PC-9 (cell line): Measurements from ENCODE around the gene CD226. TPM values are rescaled to one million over a fixed set of nuclear protein-coding genes. Genes with fewer than 3 reads are reported as not detected.
A peak's percentile ranks its signal among the peaks of the same experiment; 100 is the strongest.

Experiments used
- BruUV-seq: library from RNA; stranded (reverse); fragments of 400-500 nt; replicated peaks from 2 replicates; lab custom pipeline; 2021; lab: Mats Ljungman, UMichigan
- CTCF ChIA-PET: fragments of 300-600 bp; sonication (Branson Sonifier 250); formaldehyde crosslinking; loops from one replicate; lab custom pipeline; 2022; ENCODE audit warnings: antibody characterized with exemption; lab: Charles Lee
- POLR2A ChIA-PET: fragments of 300-600 bp; sonication (Branson Sonifier 250); formaldehyde crosslinking; loops from one replicate; lab custom pipeline; 2022; ENCODE audit warnings: antibody characterized with exemption; ENCODE audit not compliant: unreplicated experiment; lab: Charles Lee
- DNase-seq, 2 experiments: peaks; one replicate each; pipeline versions ENCODE4 v3.0.0 to v3.0.0-alpha.2; 2015 to 2022; ENCODE audit warnings: mixed read lengths in 1 of 2
- H2AFZ ChIP-seq: fragments of 200-600 bp; sonication (generic); 2 replicates; pipeline ENCODE4 v1.8.1; 2017; ENCODE audit warnings: antibody characterized with exemption
- H3F3A ChIP-seq: fragments of 200-600 bp; sonication (generic); 2 replicates; pipeline ENCODE4 v1.8.1; 2017; ENCODE audit warnings: antibody characterized with exemption, mild to moderate bottlenecking, low read depth; ENCODE audit not compliant: insufficient read depth
- H3K27ac ChIP-seq: fragments of 200-600 bp; sonication (generic); 2 replicates; pipeline ENCODE4 v1.6.1; 2016; ENCODE audit warnings: mixed run types
- H3K27me3 ChIP-seq: fragments of 200-600 bp; sonication (generic); 2 replicates; pipeline ENCODE4 v1.6.1; 2016; ENCODE audit warnings: low read depth, mixed run types; ENCODE audit not compliant: insufficient read depth
- H3K36me3 ChIP-seq: fragments of 200-600 bp; sonication (generic); 2 replicates; pipeline ENCODE4 v1.6.1; 2016; ENCODE audit warnings: low read depth, mixed run types
- H3K4me1 ChIP-seq: fragments of 200-600 bp; sonication (generic); replicated peaks from 2 replicates; pipeline ENCODE4 v1.6.1; 2016; ENCODE audit warnings: mixed run types; ENCODE audit not compliant: insufficient read depth
- H3K4me2 ChIP-seq: fragments of 200-600 bp; sonication (generic); 2 replicates; pipeline ENCODE4 v1.6.1; 2017; ENCODE audit warnings: mixed run types
- H3K4me3 ChIP-seq: fragments of 200-600 bp; sonication (generic); 2 replicates; pipeline ENCODE4 v1.6.1; 2016; ENCODE audit warnings: mixed run types
- H3K79me2 ChIP-seq: fragments of 200-600 bp; sonication (generic); 2 replicates; pipeline ENCODE4 v1.6.1; 2017; ENCODE audit warnings: low read depth, mixed run types
- H3K9me2 ChIP-seq: fragments of 200-600 bp; sonication (generic); 2 replicates; pipeline ENCODE4 v1.8.1; 2017; ENCODE audit warnings: mild to moderate bottlenecking; ENCODE audit not compliant: insufficient read depth
- H3K9me3 ChIP-seq: fragments of 200-600 bp; sonication (generic); 2 replicates; pipeline ENCODE4 v1.8.1; 2016; ENCODE audit warnings: low read depth; ENCODE audit not compliant: insufficient read depth
- H4K20me1 ChIP-seq: fragments of 200-600 bp; sonication (generic); 2 replicates; pipeline ENCODE4 v1.8.1; 2017; ENCODE audit not compliant: insufficient read depth
- EZH2 ChIP-seq: fragments of 200-600 bp; sonication (generic); IDR thresholded peaks from 2 replicates; pipeline ENCODE4 v1.8.0; 2017; ENCODE audit warnings: antibody characterized with exemption, low read depth
- intact Hi-C: fragments of 100-400 bp; cut with micrococcal nuclease; formaldehyde crosslinking; loops from one replicate; pipeline ENCODE4 v1.10.0; 2022; ENCODE audit not compliant: unreplicated experiment
- total RNA-seq: library from RNA; stranded (reverse); gene quantifications from 2 replicates; pipeline ENCODE4 v1.2.3, GENCODE V29; 2021
- TF ChIP-seq, protein P1 (sequence below): fragments of 200-600 bp; sonication (generic); conservative IDR thresholded peaks from 2 replicates; pipeline ENCODE4 v1.6.1; 2017; ENCODE audit warnings: mixed run types, antibody characterized with exemption, mild to moderate bottlenecking, moderate library complexity

CD226 gene
- total RNA-seq, 1 experiment from 2014 or later = 0.13 TPM

DNA sequence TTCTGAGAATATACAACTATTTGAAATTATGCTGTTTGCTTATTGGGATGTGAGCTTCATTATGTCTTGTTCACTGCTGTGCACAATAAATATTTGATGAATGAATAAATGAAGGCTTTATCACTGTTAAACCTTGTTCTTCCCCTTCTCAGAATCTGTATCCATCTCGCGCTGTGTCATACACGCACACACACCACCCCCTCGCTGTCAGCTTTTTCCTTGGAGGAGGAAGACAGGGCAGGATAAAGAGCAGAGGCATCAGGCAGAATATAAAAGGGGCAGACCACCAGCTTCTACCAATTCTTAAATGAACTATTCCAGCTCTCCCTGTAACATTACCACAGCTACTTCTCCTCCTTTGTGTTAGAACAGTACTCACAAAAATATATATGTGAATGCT, 75.0 kb downstream of the CD226 start:
- H3K27ac ChIP-seq = no peak overlapping the region
- DNase-seq = no peak
- BruUV-seq = no TSS peak
- H2AFZ ChIP-seq = no peak overlapping the region
- H3K79me2 ChIP-seq = no peaks in the 10 kb centered on the region
- POLR2A ChIA-PET = no interaction called here
- H3F3A ChIP-seq = no peaks in the 10 kb centered on the region
- no peaks in the 10 kb centered on the region for H3K4me1 ChIP-seq
- H3K4me2 ChIP-seq = no peak overlapping the region
- H3K4me3 ChIP-seq = no peak overlapping the region
- no peaks in the 10 kb centered on the region for H3K9me3 ChIP-seq
- intact Hi-C loops = no loop called here
- no peaks in the 10 kb centered on the region for H3K27me3 ChIP-seq
- no peaks in the 10 kb centered on the region for H4K20me1 ChIP-seq
- CTCF ChIA-PET = no interaction called here
- H3K36me3 ChIP-seq = no peaks in the 10 kb centered on the region
- H3K9me2 ChIP-seq = no peaks in the 10 kb centered on the region; the same call in 1 of the 2 replicates
- TF ChIP-seq, protein P1, sequence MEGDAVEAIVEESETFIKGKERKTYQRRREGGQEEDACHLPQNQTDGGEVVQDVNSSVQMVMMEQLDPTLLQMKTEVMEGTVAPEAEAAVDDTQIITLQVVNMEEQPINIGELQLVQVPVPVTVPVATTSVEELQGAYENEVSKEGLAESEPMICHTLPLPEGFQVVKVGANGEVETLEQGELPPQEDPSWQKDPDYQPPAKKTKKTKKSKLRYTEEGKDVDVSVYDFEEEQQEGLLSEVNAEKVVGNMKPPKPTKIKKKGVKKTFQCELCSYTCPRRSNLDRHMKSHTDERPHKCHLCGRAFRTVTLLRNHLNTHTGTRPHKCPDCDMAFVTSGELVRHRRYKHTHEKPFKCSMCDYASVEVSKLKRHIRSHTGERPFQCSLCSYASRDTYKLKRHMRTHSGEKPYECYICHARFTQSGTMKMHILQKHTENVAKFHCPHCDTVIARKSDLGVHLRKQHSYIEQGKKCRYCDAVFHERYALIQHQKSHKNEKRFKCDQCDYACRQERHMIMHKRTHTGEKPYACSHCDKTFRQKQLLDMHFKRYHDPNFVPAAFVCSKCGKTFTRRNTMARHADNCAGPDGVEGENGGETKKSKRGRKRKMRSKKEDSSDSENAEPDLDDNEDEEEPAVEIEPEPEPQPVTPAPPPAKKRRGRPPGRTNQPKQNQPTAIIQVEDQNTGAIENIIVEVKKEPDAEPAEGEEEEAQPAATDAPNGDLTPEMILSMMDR = no peak
- TF ChIP-seq EZH2 = no peak

DNA sequence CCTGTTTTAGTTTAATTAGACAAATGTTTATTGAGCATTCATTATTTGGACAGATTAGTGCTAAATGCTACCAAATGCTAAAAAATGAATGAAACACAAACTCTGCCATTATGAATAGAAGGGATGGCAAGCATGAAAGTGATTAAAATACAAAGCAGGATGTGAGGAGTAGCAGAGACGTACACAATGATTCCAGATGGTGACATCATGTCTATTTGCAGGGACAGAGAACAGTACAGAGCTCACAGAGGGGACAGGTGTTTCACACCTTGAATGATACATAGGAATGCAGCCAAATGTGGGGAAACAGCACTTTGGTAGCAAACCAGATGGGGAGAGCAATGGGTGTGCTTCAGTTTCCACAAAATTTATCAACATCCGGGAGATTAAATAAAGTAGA, 76.3 kb downstream of the CD226 start:
- no peak overlapping the region for H3K4me2 ChIP-seq
- no peak for DNase-seq
- H3K4me3 ChIP-seq = no peak overlapping the region
- H4K20me1 ChIP-seq = no peaks in the 10 kb centered on the region
- ChIA-PET CTCF (no interaction called here), POLR2A (no interaction called here)
- no peaks in the 10 kb centered on the region for H3K27me3 ChIP-seq
- 0 out of 2 replicates have a peak overlapping the region, but pooled peaks have one; percentile 11 for H2AFZ ChIP-seq
- no peak for TF ChIP-seq EZH2
- TF ChIP-seq, protein P1 = no peak
- intact Hi-C loops = no loop called here
- H3K9me3 ChIP-seq = no peaks in the 10 kb centered on the region
- H3K79me2 ChIP-seq = no peaks in the 10 kb centered on the region
- H3K36me3 ChIP-seq = no peaks in the 10 kb centered on the region
- no peaks in the 10 kb centered on the region for H3F3A ChIP-seq
- no peaks in the 10 kb centered on the region for H3K4me1 ChIP-seq
- no peak overlapping the region for H3K27ac ChIP-seq
- BruUV-seq = no TSS peak
- peaks cover 3% of the 10 kb centered on the region; the same call in 1 of the 2 replicates for H3K9me2 ChIP-seq

DNA sequence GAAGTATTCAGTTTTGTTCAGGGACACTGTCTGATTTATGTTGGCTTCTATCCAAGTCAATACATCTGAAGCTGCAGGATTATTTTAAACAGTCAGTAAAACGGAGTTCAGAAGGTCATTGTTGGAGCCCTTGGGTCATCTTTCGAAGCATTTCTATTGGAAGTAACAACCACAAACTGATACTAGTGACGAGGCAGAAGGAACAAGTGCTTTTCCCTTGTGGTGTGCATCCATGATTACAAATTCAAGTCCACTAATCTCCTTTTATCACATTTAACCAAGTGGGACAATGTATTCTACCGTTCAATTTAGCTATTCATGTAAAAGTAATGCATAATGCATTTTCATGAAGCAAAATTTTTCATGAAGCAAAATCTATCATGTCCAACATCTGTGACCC, 76.9 kb downstream of the CD226 start:
- no peak for TF ChIP-seq EZH2
- TF ChIP-seq, protein P1 = no peak
- Histone ChIP-seq H3K4me3 (no peak overlapping the region), H3K27ac (no peak overlapping the region), H3K9me3 (no peaks in the 10 kb centered on the region), H3F3A (no peaks in the 10 kb centered on the region), H3K79me2 (no peaks in the 10 kb centered on the region), H4K20me1 (no peaks in the 10 kb centered on the region), H3K4me1 (no peaks in the 10 kb centered on the region), H2AFZ (0 out of 2 replicates have a peak overlapping the region, but pooled peaks have one; percentile 11), H3K9me2 (peaks cover 3% of the 10 kb centered on the region; the same call in 1 of the 2 replicates), H3K36me3 (no peaks in the 10 kb centered on the region), H3K27me3 (no peaks in the 10 kb centered on the region), H3K4me2 (no peak overlapping the region)
- POLR2A ChIA-PET = no interaction called here
- CTCF ChIA-PET = no interaction called here
- no TSS peak for BruUV-seq
- intact Hi-C loops = no loop called here
- no peak for DNase-seq
